Activated CD4-positive, alpha-beta memory T cell treated with anti-CD3 and anti-CD28 coated beads, Interleukin-2, amount 10 ng/mL, durations not matched to agents 7 days and 5 days (primary cell): ENCODE data around the gene STRIT1. TPM values are rescaled to one million over a fixed set of nuclear protein-coding genes. Genes with fewer than 3 reads are reported as not detected.

Source experiments
- CTCF ChIA-PET: fragments of 350-600 bp; sonication (Branson Sonifier 250); formaldehyde crosslinking; loops from one replicate; lab custom pipeline; 2021; ENCODE audit warnings: antibody characterized with exemption, inconsistent platforms; lab: Charles Lee
- POLR2A ChIA-PET: fragments of 350-600 bp; sonication (Branson Sonifier 250); formaldehyde crosslinking; loops from one replicate; lab custom pipeline; 2021; ENCODE audit warnings: antibody characterized with exemption; lab: Charles Lee
- DNase-seq: peaks from one replicate; pipeline ENCODE4 v3.0.0-alpha.2; 2020
- H3K27ac Mint-ChIP-seq: one replicate; pipeline ENCODE4 v1.8.0; 2021; ENCODE audit warnings: mild to moderate bottlenecking, mixed read lengths
- H3K27me3 Mint-ChIP-seq: one replicate; pipeline ENCODE4 v1.8.0; 2021; ENCODE audit warnings: mixed read lengths
- H3K36me3 Mint-ChIP-seq: one replicate; pipeline ENCODE4 v1.8.0; 2021; ENCODE audit warnings: low read depth, mixed read lengths
- H3K4me1 Mint-ChIP-seq: one replicate; pipeline ENCODE4 v1.8.0; 2021; ENCODE audit warnings: mixed read lengths
- H3K4me3 Mint-ChIP-seq: one replicate; pipeline ENCODE4 v1.8.0; 2021; ENCODE audit warnings: mild to moderate bottlenecking, mixed read lengths
- H3K9me3 Mint-ChIP-seq: one replicate; pipeline ENCODE4 v1.8.0; 2021; ENCODE audit warnings: mixed read lengths
- total RNA-seq, 2 experiments: library from RNA; stranded (reverse); gene quantifications; one replicate each; pipeline ENCODE4 v1.2.3, GENCODE V29; 2021

Gene STRIT1
- total RNA-seq, 2 experiments from 2014 or later, result not detected

DNA sequence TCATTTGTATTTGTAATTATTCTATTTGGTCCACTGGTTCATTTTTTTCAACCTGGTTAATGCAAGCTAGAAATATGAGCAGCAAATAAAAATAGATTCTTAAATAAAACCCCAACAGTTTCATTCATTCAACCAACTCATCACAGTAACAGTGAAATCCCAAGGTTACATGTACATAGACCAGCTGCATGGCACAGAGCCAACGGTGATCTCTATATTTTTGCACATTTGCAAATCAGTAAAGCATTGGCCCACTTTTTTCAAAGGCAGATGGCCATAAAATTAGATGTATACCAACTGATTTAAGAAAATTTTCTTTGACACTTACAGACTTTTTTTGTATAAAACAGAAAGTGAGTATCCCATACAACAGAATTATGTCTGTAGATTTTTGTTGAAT lies 49.3 kb downstream of the STRIT1 start:
- Mint-ChIP-seq H3K27ac (no peak overlapping the region), H3K4me1 (no peaks in the 10 kb centered on the region), H3K27me3 (no peaks in the 10 kb centered on the region), H3K36me3 (no peaks in the 10 kb centered on the region), H3K9me3 (no peaks in the 10 kb centered on the region), H3K4me3 (no peak overlapping the region)
- POLR2A ChIA-PET, result no interaction called here
- CTCF ChIA-PET, result no interaction called here
- no peak for DNase-seq

DNA sequence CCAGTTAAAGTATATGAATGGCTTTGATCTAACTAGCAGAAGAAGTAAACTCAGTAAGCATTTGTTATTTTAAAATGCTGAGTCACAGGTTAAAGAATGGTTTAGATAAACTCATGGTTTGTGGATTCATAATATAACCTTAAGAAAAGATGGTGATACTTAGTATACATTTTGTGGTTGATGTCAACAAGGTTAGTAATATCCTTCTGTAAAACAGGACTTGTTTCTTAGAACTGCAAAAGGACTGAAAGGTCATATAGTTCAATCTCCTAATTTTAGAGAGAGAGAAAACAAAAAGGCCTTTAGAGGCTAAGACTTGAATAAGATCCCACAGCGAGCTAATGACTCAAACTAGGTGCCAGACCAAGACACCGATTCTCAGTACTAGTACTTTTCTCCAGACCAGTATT lies 50.0 kb downstream of the STRIT1 start:
- Mint-ChIP-seq H3K27ac (no peak overlapping the region), H3K4me1 (no peaks in the 10 kb centered on the region), H3K9me3 (no peaks in the 10 kb centered on the region), H3K27me3 (no peaks in the 10 kb centered on the region), H3K4me3 (no peak overlapping the region), H3K36me3 (no peaks in the 10 kb centered on the region)
- ChIA-PET CTCF (interaction anchor here (0.6 kb wide), 1 partner anchor 184 kb away, joined by 3 read pairs; no protein-coding TSS in a partner anchor), POLR2A (no interaction called here)
- no peak for DNase-seq

DNA sequence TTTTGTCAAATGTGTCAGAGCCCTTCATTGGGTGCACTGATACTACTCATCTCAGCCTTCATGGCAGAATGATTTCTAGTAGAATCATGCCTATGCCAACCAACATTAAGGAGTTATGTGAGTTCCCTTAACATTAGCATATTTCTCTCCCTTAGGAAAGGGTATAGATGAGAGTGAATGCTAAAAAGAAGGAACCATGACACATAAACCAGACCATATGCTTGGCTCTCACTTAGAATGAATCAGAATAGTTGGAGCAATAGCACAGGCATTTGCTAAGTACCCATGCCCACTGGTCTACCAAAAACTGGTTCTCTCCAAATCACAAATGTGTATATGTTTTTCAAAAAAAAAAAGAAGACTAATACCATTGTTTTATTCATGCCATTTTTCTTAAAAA lies 51.1 kb downstream of the STRIT1 start:
- Mint-ChIP-seq H3K27ac (no peak overlapping the region), H3K4me3 (no peak overlapping the region), H3K9me3 (no peaks in the 10 kb centered on the region), H3K27me3 (no peaks in the 10 kb centered on the region), H3K36me3 (no peaks in the 10 kb centered on the region), H3K4me1 (no peaks in the 10 kb centered on the region)
- ChIA-PET CTCF (no interaction called here), POLR2A (no interaction called here)
- no peak for DNase-seq

GRCh38 chr3:155241579-155241978 lies 51.9 kb downstream of the STRIT1 start:
- ChIA-PET POLR2A (no interaction called here), CTCF (no interaction called here)
- Mint-ChIP-seq H3K4me1 (no peaks in the 10 kb centered on the region), H3K27me3 (no peaks in the 10 kb centered on the region), H3K27ac (no peak overlapping the region), H3K4me3 (no peak overlapping the region), H3K9me3 (no peaks in the 10 kb centered on the region), H3K36me3 (no peaks in the 10 kb centered on the region)
- no peak for DNase-seq

Other genes starting within 250 kb of the STRIT1 start
- not detected for gene MME, start 213.4 kb downstream of the STRIT1 start, total RNA-seq